Panc1 (cell line): Measurements from ENCODE around the gene DNAJC12. TPM values are rescaled to one million over a fixed set of nuclear protein-coding genes. Genes with fewer than 3 reads are reported as not detected.

Experiments used
- ATAC-seq: fragments of 200-7000 bp; cut with Tn5 transposase; 2 replicates; pipeline ENCODE4 v1.9.1; 2020; ENCODE audit warnings: mild to moderate bottlenecking, moderate library complexity
- BruUV-seq: library from RNA; stranded (reverse); fragments of 400-500 nt; replicated peaks from 2 replicates; lab custom pipeline; 2021; lab: Mats Ljungman, UMichigan
- CTCF ChIA-PET: fragments of 300-600 bp; sonication (Branson Sonifier 250); formaldehyde crosslinking; loops from one replicate; lab custom pipeline; 2022; ENCODE audit warnings: antibody characterized with exemption; lab: Charles Lee
- POLR2A ChIA-PET: fragments of 300-600 bp; sonication (Branson Sonifier 250); formaldehyde crosslinking; loops from one replicate; lab custom pipeline; 2022; ENCODE audit warnings: antibody characterized with exemption; lab: Charles Lee
- DNase-seq: peaks from one replicate; pipeline ENCODE4 v3.0.0-alpha.2; 2010; ENCODE audit warnings: low read depth, low spot score
- H3K27ac ChIP-seq: 2 replicates; pipeline ENCODE4 v1.5.1; 2011; ENCODE audit warnings: mild to moderate bottlenecking, low read length, inconsistent platforms
- H3K27me3 ChIP-seq: fragments of 200-500 bp; sonication (Bioruptor generic); 2 replicates; pipeline ENCODE4 v1.6.0; 2014; ENCODE audit warnings: low read length, inconsistent platforms; ENCODE audit not compliant: control insufficient read depth, insufficient read depth
- H3K36me3 ChIP-seq: fragments of 200-500 bp; sonication (Bioruptor generic); 2 replicates; pipeline ENCODE4 v1.5.1; 2014; ENCODE audit warnings: inconsistent platforms, mild to moderate bottlenecking, low read length, moderate library complexity; ENCODE audit not compliant: control insufficient read depth, insufficient read depth
- H3K4me1 ChIP-seq: 2 replicates; pipeline ENCODE4 v1.5.1; 2011; ENCODE audit warnings: inconsistent platforms, mild to moderate bottlenecking, low read length, moderate library complexity; ENCODE audit not compliant: control insufficient read depth, insufficient read depth
- H3K4me3 ChIP-seq, 2 experiments: 2 replicates each; pipeline ENCODE4 v1.5.1; 2011 to 2012; ENCODE audit warnings: low read depth in 2 of 2, low read length in 2 of 2, mild to moderate bottlenecking in 2 of 2, inconsistent platforms in 1 of 2, moderate library complexity in 1 of 2
- H3K9me3 ChIP-seq: fragments of 200-500 bp; sonication (Bioruptor generic); 2 replicates; pipeline ENCODE4 v1.5.1; 2014; ENCODE audit warnings: low read depth, mild to moderate bottlenecking, inconsistent platforms, low read length, moderate library complexity; ENCODE audit not compliant: control insufficient read depth, insufficient read depth
- POLR2AphosphoS5 ChIP-seq: IDR thresholded peaks from 2 replicates; pipeline ENCODE4 v1.6.1; 2012; ENCODE audit warnings: mild to moderate bottlenecking, low read depth, low read length, moderate library complexity
- SIN3A ChIP-seq: IDR thresholded peaks from 2 replicates; pipeline ENCODE4 v1.6.1; 2012; ENCODE audit warnings: low read depth, mild to moderate bottlenecking, low read length, moderate library complexity, borderline replicate concordance; ENCODE audit not compliant: insufficient read depth
- TCF7L2 ChIP-seq: IDR thresholded peaks from 2 replicates; pipeline ENCODE4 v1.6.1; 2011; ENCODE audit warnings: mild to moderate bottlenecking, low read depth, low read length, inconsistent platforms
- in situ Hi-C: cut with HindIII; loops from 2 replicates; pipeline ENCODE4 v1.10.0; 2016; ENCODE audit warnings: low sequenced_read_pairs, low pct_unique_long_range_greater_than_20kb
- intact Hi-C: fragments of 100-400 bp; cut with micrococcal nuclease; formaldehyde crosslinking; loops from one replicate; pipeline ENCODE4 v1.10.0; 2022; ENCODE audit not compliant: unreplicated experiment
- total RNA-seq: library from RNA; stranded (reverse); gene quantifications from one replicate; pipeline ENCODE4 v1.2.1, GENCODE V29; 2021; ENCODE audit not compliant: unreplicated experiment
- TF ChIP-seq, protein P1 (sequence below), 2 experiments: IDR thresholded peaks; 2 replicates each; pipeline ENCODE4 v1.6.1; 2011 to 2012; ENCODE audit warnings: low read depth in 2 of 2, control low read depth in 1 of 2, low read length in 1 of 2, mild to moderate bottlenecking in 1 of 2, moderate library complexity in 1 of 2; ENCODE audit not compliant: insufficient read depth in 1 of 2
- TF ChIP-seq, protein P2 (sequence below): fragments of 450-650 bp; IDR thresholded peaks from 2 replicates; pipeline ENCODE4 v1.5.1; 2017; ENCODE audit warnings: mild to moderate bottlenecking

Gene DNAJC12
- total RNA-seq, 1 experiment from 2014 or later: 0.44 TPM

DNA sequence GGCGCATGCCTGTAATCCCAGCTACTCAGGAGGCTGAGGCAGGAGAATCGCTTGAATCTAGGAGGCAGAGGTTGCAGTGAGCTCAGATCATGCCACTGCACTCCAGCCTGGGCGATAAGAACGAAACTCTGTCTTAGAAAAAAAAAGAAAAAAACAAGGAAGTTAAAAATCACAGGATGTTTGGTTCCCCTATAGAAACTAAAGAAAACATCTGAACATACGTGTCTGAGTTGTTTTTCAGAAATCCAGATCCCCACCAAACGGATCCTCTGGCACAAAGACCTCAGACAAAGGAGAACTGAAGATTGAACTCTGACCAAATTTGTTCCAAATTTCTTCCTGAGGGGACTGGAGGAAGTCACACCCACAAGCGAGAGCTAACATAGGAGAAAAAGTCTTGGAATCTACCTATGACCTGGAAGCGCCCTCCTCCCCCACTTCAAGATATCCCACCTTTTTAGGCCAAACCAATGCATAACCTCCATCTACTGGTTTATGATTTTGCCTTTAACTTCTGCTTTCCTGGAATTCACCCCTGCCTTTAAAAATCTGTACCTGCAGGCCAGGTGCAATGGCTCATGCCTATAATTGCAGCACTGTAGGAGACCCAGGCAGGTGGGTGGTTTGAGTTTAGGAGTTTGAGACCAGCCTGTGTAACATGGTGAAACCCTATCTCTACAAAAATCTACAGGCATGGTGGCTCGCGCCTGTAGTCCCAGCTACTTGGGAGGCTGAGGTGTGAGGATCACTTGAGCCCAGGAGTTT, 26.8 kb upstream of the DNAJC12 start:
- CTCF ChIA-PET: no interaction called here
- intact Hi-C loops: no loop called here
- in situ Hi-C loops: no loop called here
- BruUV-seq: no TSS peak
- Histone ChIP-seq H3K36me3 (no peaks in the 10 kb centered on the region), H3K27ac (no peak overlapping the region), H3K27me3 (no peaks in the 10 kb centered on the region), H3K9me3 (no peaks in the 10 kb centered on the region), H3K4me1 (no peaks in the 10 kb centered on the region), H3K4me3 (no peak overlapping the region)
- DNase-seq (no peak), ATAC-seq (no peak)
- TF ChIP-seq, protein P1, sequence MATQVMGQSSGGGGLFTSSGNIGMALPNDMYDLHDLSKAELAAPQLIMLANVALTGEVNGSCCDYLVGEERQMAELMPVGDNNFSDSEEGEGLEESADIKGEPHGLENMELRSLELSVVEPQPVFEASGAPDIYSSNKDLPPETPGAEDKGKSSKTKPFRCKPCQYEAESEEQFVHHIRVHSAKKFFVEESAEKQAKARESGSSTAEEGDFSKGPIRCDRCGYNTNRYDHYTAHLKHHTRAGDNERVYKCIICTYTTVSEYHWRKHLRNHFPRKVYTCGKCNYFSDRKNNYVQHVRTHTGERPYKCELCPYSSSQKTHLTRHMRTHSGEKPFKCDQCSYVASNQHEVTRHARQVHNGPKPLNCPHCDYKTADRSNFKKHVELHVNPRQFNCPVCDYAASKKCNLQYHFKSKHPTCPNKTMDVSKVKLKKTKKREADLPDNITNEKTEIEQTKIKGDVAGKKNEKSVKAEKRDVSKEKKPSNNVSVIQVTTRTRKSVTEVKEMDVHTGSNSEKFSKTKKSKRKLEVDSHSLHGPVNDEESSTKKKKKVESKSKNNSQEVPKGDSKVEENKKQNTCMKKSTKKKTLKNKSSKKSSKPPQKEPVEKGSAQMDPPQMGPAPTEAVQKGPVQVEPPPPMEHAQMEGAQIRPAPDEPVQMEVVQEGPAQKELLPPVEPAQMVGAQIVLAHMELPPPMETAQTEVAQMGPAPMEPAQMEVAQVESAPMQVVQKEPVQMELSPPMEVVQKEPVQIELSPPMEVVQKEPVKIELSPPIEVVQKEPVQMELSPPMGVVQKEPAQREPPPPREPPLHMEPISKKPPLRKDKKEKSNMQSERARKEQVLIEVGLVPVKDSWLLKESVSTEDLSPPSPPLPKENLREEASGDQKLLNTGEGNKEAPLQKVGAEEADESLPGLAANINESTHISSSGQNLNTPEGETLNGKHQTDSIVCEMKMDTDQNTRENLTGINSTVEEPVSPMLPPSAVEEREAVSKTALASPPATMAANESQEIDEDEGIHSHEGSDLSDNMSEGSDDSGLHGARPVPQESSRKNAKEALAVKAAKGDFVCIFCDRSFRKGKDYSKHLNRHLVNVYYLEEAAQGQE (IDR thresholded peaks at IDR 0.05; ENCODE audit: insufficient read depth in 1 of 2, low read depth in 2 of 2, low read length in 1 of 2): no peak
- TF ChIP-seq SIN3A: no peak
- no peak for TF ChIP-seq POLR2AphosphoS5
- TF ChIP-seq TCF7L2: no peak
- TF ChIP-seq, protein P2, sequence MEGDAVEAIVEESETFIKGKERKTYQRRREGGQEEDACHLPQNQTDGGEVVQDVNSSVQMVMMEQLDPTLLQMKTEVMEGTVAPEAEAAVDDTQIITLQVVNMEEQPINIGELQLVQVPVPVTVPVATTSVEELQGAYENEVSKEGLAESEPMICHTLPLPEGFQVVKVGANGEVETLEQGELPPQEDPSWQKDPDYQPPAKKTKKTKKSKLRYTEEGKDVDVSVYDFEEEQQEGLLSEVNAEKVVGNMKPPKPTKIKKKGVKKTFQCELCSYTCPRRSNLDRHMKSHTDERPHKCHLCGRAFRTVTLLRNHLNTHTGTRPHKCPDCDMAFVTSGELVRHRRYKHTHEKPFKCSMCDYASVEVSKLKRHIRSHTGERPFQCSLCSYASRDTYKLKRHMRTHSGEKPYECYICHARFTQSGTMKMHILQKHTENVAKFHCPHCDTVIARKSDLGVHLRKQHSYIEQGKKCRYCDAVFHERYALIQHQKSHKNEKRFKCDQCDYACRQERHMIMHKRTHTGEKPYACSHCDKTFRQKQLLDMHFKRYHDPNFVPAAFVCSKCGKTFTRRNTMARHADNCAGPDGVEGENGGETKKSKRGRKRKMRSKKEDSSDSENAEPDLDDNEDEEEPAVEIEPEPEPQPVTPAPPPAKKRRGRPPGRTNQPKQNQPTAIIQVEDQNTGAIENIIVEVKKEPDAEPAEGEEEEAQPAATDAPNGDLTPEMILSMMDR: no peak
- POLR2A ChIA-PET: interaction anchor here (0.6 kb wide), 2 partner anchors 32 to 50 kb away, joined by 3 to 9 read pairs; no protein-coding TSS in a partner anchor

DNA sequence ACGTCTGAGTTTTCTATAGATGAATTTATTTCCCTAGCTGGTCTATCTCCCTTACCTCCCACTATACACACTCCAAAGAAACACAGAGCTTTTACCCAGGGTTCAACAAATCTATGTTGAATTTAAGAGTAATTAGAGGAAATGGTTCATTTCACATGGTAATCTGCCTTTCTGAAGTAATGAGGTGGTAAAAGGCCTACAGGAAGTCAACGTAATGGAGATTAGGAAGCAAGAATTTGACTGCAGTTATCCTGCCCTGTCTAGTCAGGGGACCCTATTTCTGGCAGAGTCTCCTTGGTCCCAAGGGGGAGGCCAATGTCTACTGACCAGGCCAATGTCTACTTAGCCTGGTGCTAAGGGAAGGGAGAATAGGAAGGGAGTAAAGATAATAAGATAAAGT, 25.1 kb upstream of the DNAJC12 start:
- BruUV-seq: no TSS peak
- intact Hi-C loops (no loop called here), in situ Hi-C loops (no loop called here)
- DNase-seq: no peak
- POLR2A ChIA-PET: interaction anchor here (0.7 kb wide), 1 partner anchor 23 kb away, joined by 6 read pairs; no protein-coding TSS in a partner anchor
- Histone ChIP-seq H3K27ac (no peak overlapping the region), H3K4me3 (no peak overlapping the region), H3K4me1 (no peaks in the 10 kb centered on the region), H3K9me3 (no peaks in the 10 kb centered on the region), H3K36me3 (no peaks in the 10 kb centered on the region), H3K27me3 (no peaks in the 10 kb centered on the region)
- TF ChIP-seq, protein P1 (IDR thresholded peaks at IDR 0.05; ENCODE audit: insufficient read depth in 1 of 2, low read depth in 2 of 2, low read length in 1 of 2): no peak
- TF ChIP-seq TCF7L2 (no peak), POLR2AphosphoS5 (no peak), SIN3A (no peak)
- TF ChIP-seq, protein P2: no peak
- no peak for ATAC-seq
- CTCF ChIA-PET: no interaction called here
